ENCODE results near the gene ADAMTSL5. TPM values are rescaled to one million over a fixed set of nuclear protein-coding genes. Genes with fewer than 3 reads are reported as not detected.
A peak's percentile ranks its signal among the peaks of the same experiment; 100 is the strongest.

ADAMTSL5 gene
- total RNA-seq, 4 donors from 2014 or later, result 17.4 to 54.8 (median 42.6) TPM

- Histone ChIP-seq H3K27ac (peak overlapping the region in 2 of 4 donors; percentile 64 to 71), H3K36me3 (no peaks in the 10 kb centered on the region), H3K9me3 (peaks cover 0 to 12% (median 0%) of the 10 kb centered on the region in 4 donors), H3K4me3 (peak overlapping the region in 1 of 4 donors; percentile 61), H3K4me1 (peaks cover 0 to 66% (median 16%) of the 10 kb centered on the region in 4 donors), H3K27me3 (peaks cover 0 to 63% of the 10 kb centered on the region in 2 donors)
- TF ChIP-seq CTCF (IDR thresholded peaks at IDR 0.05), result no peak
- TF ChIP-seq POLR2A (IDR thresholded peaks at IDR 0.05), result no peak
- no peak for TF ChIP-seq EP300 (IDR thresholded peaks at IDR 0.05)
- no peak for DNase-seq (ENCODE audit: low spot score in 2 of 2)
- WGBS, 2 donors, result 45 to 50% methylated on average over 18 to 22 of the region's 22 CpGs
These were observed 1.2 kb downstream of the ADAMTSL5 start for GRCh38 chr19:1511318-1512317.

- peak overlapping the region in 2 of 4 donors; percentile 64 to 74 for H3K27ac ChIP-seq
- 33 to 38% methylated on average over 8 of the region's 9 CpGs for WGBS, 2 donors
- DNase-seq (ENCODE audit: low spot score in 2 of 2), result no peak
- peak overlapping the region in 1 of 4 donors; percentile 16 for H3K4me3 ChIP-seq
- H3K4me1 ChIP-seq, result peaks cover 0 to 66% (median 16%) of the 10 kb centered on the region in 4 donors
- peaks cover 0 to 6% (median 0%) of the 10 kb centered on the region in 4 donors for H3K9me3 ChIP-seq
- H3K27me3 ChIP-seq, result peaks cover 0 to 58% of the 10 kb centered on the region in 2 donors
- TF ChIP-seq CTCF (IDR thresholded peaks at IDR 0.05) (no peak), EP300 (IDR thresholded peaks at IDR 0.05) (no peak), POLR2A (IDR thresholded peaks at IDR 0.05) (no peak)
- H3K36me3 ChIP-seq, result peaks cover 0 to under 1% (median 0%) of the 10 kb centered on the region in 3 donors
These were observed 2.0 kb downstream of the ADAMTSL5 start for GRCh38 chr19:1510807-1511206.

DNA sequence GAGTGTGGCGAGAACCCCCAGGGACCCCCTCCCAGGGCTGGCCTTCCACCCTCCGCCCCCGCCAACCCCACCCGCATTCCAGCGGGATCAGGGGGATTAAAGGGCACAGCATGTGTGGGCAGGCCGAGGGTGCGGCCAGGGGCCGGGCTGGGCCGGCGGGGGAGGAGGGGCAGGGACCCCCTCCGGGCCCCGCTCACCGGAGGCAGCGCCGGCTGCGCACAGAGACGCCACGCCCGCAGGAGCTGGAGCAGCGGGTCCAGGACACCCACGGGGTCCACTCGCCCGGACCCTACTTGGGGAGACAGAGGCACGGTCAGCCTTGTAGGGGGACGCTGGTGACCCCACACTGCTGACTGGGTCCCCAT is 2.4 kb downstream of the ADAMTSL5 start:
- H3K4me1 ChIP-seq, result peaks cover 0 to 66% (median 16%) of the 10 kb centered on the region in 4 donors
- peak overlapping the region in 1 of 4 donors; percentile 16 for H3K4me3 ChIP-seq
- peaks cover 0 to 5% (median 0%) of the 10 kb centered on the region in 3 donors for H3K36me3 ChIP-seq
- TF ChIP-seq POLR2A (IDR thresholded peaks at IDR 0.05), result no peak
- TF ChIP-seq EP300 (IDR thresholded peaks at IDR 0.05), result no peak
- TF ChIP-seq CTCF (IDR thresholded peaks at IDR 0.05), result no peak
- peaks cover 0 to 6% (median 0%) of the 10 kb centered on the region in 4 donors for H3K9me3 ChIP-seq
- DNase-seq (ENCODE audit: low spot score in 2 of 2), result no peak
- H3K27ac ChIP-seq, result peak overlapping the region in 2 of 4 donors; percentile 64 to 74
- H3K27me3 ChIP-seq, result peaks cover 0 to 54% of the 10 kb centered on the region in 2 donors
- whole genome bisulfite sequencing, 2 donors, result 23 to 25% methylated on average over 6 to 14 of the region's 25 CpGs

DNA sequence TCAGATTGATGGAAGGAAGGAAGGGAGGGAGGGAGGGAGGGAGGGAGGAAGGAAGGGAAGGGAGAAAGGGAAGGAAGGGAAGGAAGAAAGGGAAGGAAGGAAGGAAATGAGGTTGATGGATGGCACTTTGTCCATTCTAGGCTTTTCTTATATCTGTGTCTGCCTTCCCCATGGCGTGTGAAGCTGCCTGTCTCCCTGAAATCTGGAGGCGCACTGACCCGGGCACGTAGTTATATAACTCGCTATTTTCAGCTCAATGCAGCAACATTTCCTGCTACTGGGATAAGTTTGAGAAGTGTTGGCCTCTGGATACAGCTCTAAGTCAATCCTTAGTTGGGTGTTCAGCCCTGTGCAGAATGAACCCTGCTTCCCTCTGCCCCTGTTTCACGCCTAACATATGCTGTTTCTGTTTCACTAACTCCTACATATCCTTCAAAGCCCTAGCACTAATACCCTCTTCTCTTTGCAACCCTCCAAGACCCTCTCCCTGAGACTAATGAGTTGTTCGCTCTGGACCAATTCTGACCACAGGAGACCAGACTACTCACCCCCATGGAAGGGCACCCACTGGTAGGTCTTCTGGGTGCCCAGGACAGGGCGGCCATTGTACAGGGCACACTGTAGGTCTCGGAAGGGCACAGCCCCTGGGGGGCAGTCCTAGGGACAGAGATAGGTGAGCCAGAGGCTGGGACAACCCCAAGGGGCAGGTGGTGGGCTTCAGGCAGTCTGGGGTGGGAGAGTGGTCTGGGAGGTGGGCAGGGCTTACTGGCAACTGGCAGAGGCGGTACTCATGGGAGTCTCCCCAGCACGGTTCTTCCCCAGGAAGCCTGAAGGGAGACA is 3.0 kb downstream of the ADAMTSL5 start:
- DNase-seq (ENCODE audit: low spot score in 2 of 2), result no peak
- H3K27ac ChIP-seq, result peak overlapping the region in 2 of 4 donors; percentile 64 to 74
- H3K4me3 ChIP-seq, result no peak overlapping the region
- peaks cover 0 to 7% (median 0%) of the 10 kb centered on the region in 3 donors for H3K36me3 ChIP-seq
- 51 to 52% methylated on average over 9 of the region's 11 CpGs for WGBS, 2 donors
- H3K9me3 ChIP-seq, result peaks cover 0 to 6% (median 0%) of the 10 kb centered on the region in 4 donors
- H3K27me3 ChIP-seq, result peaks cover 0 to 48% of the 10 kb centered on the region in 2 donors
- H3K4me1 ChIP-seq, result peaks cover 0 to 66% (median 16%) of the 10 kb centered on the region in 4 donors
- TF ChIP-seq POLR2A (IDR thresholded peaks at IDR 0.05), result no peak

DNA sequence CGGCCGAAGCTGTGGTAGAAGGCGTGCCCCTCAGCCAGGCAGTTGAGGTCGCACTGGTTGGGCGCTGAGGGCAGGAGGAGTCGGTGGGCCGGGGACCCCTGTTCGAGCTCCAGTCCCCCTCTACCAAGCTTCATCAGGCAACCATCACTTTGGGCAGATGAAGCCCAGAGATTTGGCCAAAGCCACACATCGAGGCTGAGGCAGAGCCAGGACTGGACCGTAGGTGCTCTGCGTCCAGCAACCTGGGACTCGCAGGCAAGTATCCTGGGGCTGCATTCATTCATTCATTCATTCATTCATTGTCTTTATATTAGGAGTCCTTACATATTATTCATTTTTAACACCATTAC is 4.3 kb downstream of the ADAMTSL5 start:
- Histone ChIP-seq H3K9me3 (peaks cover 0 to 6% (median 0%) of the 10 kb centered on the region in 4 donors), H3K36me3 (peaks cover 0 to 7% (median 0%) of the 10 kb centered on the region in 3 donors), H3K27ac (peak overlapping the region; percentile 52 to 93 (median 88)), H3K4me1 (peaks cover 0 to 65% (median 19%) of the 10 kb centered on the region in 4 donors), H3K4me3 (peak overlapping the region in 3 of 4 donors; percentile 11 to 52 (median 42)), H3K27me3 (peaks cover 0 to 46% of the 10 kb centered on the region in 2 donors)
- TF ChIP-seq CTCF (IDR thresholded peaks at IDR 0.05) (no peak), POLR2A (IDR thresholded peaks at IDR 0.05) (no peak), EP300 (IDR thresholded peaks at IDR 0.05) (no peak)
- WGBS, 2 donors, result 33 to 39% methylated on average over 11 to 12 of the region's 12 CpGs
- no peak for DNase-seq (ENCODE audit: low spot score in 2 of 2)
